Measurements from ENCODE around the gene ERCC6L2.

DNA sequence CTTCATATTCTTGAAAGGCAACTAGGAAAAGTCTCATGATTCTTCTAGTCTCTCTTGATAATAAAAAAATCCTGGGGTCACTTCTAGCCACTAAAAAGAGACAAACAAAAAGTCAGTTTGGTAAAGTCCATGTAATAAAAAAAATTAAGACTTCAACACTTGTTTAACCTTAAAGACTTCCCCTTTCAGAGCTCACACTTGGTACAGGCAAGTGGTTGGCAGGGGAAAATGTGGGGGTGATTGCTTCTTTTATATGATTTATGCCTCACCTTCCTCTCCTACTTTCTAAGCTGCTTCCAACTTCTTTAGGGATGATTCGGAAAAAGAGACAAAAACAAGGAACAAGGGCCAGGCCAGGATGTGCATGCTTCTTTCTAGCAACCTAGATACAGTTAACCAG is 5.1 kb upstream of the ERCC6L2 start:
- TF ChIP-seq CTCF (IDR thresholded peaks at IDR 0.05) (no peak), POLR2A (IDR thresholded peaks at IDR 0.05; ENCODE audit: low read length) (no peak), SREBF2 (IDR thresholded peaks at IDR 0.05) (no peak), REST (IDR thresholded peaks at IDR 0.05) (no peak), MYC (IDR thresholded peaks at IDR 0.05; ENCODE audit: borderline replicate concordance, low read length) (no peak), RCOR1 (IDR thresholded peaks at IDR 0.05; ENCODE audit: low read depth, low read length) (no peak)
- TF ChIP-seq, protein P1, sequence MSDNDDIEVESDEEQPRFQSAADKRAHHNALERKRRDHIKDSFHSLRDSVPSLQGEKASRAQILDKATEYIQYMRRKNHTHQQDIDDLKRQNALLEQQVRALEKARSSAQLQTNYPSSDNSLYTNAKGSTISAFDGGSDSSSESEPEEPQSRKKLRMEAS (IDR thresholded peaks at IDR 0.05) = no peak

Measured in A549 (cell line).